Endothelial cell of umbilical vein (primary cell): ENCODE data around the gene MGAT5. TPM values are rescaled to one million over a fixed set of nuclear protein-coding genes. Genes with fewer than 3 reads are reported as not detected.

ENCODE experiments used
- BruUV-seq: library from RNA; stranded (reverse); fragments of 400-500 nt; replicated peaks from 2 replicates; lab custom pipeline; 2021; lab: Mats Ljungman, UMichigan
- CTCF ChIA-PET: fragments of 300-600, 350-600 bp; sonication (Branson Sonifier 250); formaldehyde crosslinking; loops from one replicate; lab custom pipeline; 2021; ENCODE audit warnings: antibody characterized with exemption, inconsistent platforms; lab: Charles Lee
- POLR2A ChIA-PET: fragments of 300-600, 350-600 bp; sonication (Branson Sonifier 250); formaldehyde crosslinking; loops from one replicate; lab custom pipeline; 2021; ENCODE audit warnings: antibody characterized with exemption, inconsistent platforms; lab: Charles Lee
- DNase-seq: peaks from one replicate; pipeline ENCODE4 v3.0.0-alpha.2; 2011; ENCODE audit warnings: low read depth, low spot score
- FAIRE-seq: peaks from 2 replicates; lab custom pipeline; 2011; peaks lifted over from hg19 to GRCh38; lab: Jason Lieb, UNC
- H2AFZ ChIP-seq: 2 replicates; pipeline ENCODE4 v1.6.0; 2012; ENCODE audit warnings: low read depth, low read length, control low read depth, inconsistent platforms
- H3K27ac ChIP-seq: 2 replicates; pipeline ENCODE4 v1.5.1; 2011; ENCODE audit warnings: low read depth, mild to moderate bottlenecking, control low read depth, low read length, moderate library complexity; ENCODE audit not compliant: insufficient read depth
- H3K27me3 ChIP-seq, 2 experiments: 2 replicates each; pipeline versions ENCODE4 v1.6.0 to v1.6.1; 2011; ENCODE audit warnings: low read length in 2 of 2, mixed read lengths in 1 of 2; ENCODE audit not compliant: control insufficient read depth in 2 of 2, insufficient read depth in 2 of 2
- H3K36me3 ChIP-seq, 2 experiments: 2 replicates in 1 of 2; 3 replicates in 1 of 2; pipeline ENCODE4 v1.5.1; 2011; ENCODE audit warnings: low read length in 2 of 2, mild to moderate bottlenecking in 1 of 2, moderate library complexity in 1 of 2; ENCODE audit not compliant: control insufficient read depth in 2 of 2, insufficient read depth in 2 of 2; ENCODE audit errors: extremely low read depth in 1 of 2
- H3K4me1 ChIP-seq: 3 replicates; pipeline ENCODE4 v1.5.1; 2011; ENCODE audit warnings: mild to moderate bottlenecking, low read length; ENCODE audit not compliant: control insufficient read depth, insufficient read depth; ENCODE audit errors: extremely low read depth
- H3K4me2 ChIP-seq: 2 replicates; pipeline ENCODE4 v1.6.1; 2011; ENCODE audit warnings: low read length, control low read depth, mixed read lengths; ENCODE audit not compliant: insufficient read depth
- H3K4me3 ChIP-seq, 3 experiments: fragments of 200-600 bp in 1 of 3; sonication (generic), shearing (Covaris generic) in 1 of 3; replicated peaks in 1 of 3; 2 replicates each; pipeline ENCODE4 v1.5.1; 2011 to 2016; ENCODE audit warnings: control low read depth in 3 of 3, low read length in 3 of 3, mild to moderate bottlenecking in 2 of 3, inconsistent platforms in 1 of 3, low read depth in 1 of 3, moderate library complexity in 1 of 3; ENCODE audit not compliant: insufficient read depth in 1 of 3
- H3K79me2 ChIP-seq: 2 replicates; pipeline ENCODE4 v1.6.0; 2012; ENCODE audit warnings: low read length, inconsistent platforms; ENCODE audit not compliant: control insufficient read depth, insufficient read depth
- H3K9ac ChIP-seq: replicated peaks from 2 replicates; pipeline ENCODE3; 2011; ENCODE audit warnings: low read length, control low read depth; ENCODE audit not compliant: insufficient read depth; ENCODE audit errors: extremely low read depth
- H3K9me1 ChIP-seq: replicated peaks from 3 replicates; pipeline ENCODE4 v1.6.0; 2011; ENCODE audit warnings: mild to moderate bottlenecking, low read length; ENCODE audit not compliant: control insufficient read depth, insufficient read depth; ENCODE audit errors: extremely low read depth
- H3K9me3 ChIP-seq: replicated peaks from 2 replicates; pipeline ENCODE4 v1.5.1; 2012; ENCODE audit warnings: low read length, inconsistent platforms; ENCODE audit not compliant: control insufficient read depth, insufficient read depth
- H4K20me1 ChIP-seq: replicated peaks from 2 replicates; pipeline ENCODE3; 2011; ENCODE audit warnings: mild to moderate bottlenecking, low read length; ENCODE audit not compliant: control insufficient read depth, insufficient read depth; ENCODE audit errors: extremely low read depth
- CTCF ChIP-seq, 2 donors: IDR thresholded peaks; 1 replicate in 1 of 2; 2 replicates in 1 of 2; pipeline ENCODE4 v1.5.1; 2011; ENCODE audit warnings: low read length in 2 of 2, mild to moderate bottlenecking in 2 of 2, moderate library complexity in 2 of 2, control low read depth in 1 of 2, inconsistent platforms in 1 of 2, low read depth in 1 of 2; ENCODE audit not compliant: insufficient read depth in 1 of 2; ENCODE audit errors: extremely low read depth in 1 of 2
- EZH2 ChIP-seq: IDR thresholded peaks from 2 replicates; pipeline ENCODE4 v1.6.1; 2012; ENCODE audit warnings: borderline replicate concordance, low read depth, mild to moderate bottlenecking, moderate library complexity, low read length, inconsistent platforms; ENCODE audit not compliant: severe bottlenecking
- FOS ChIP-seq: IDR thresholded peaks from 2 replicates; pipeline ENCODE4 v1.6.1; 2011; ENCODE audit warnings: mild to moderate bottlenecking, low read length, moderate library complexity, borderline replicate concordance; ENCODE audit not compliant: insufficient read depth
- GATA2 ChIP-seq: IDR thresholded peaks from 2 replicates; pipeline ENCODE4 v1.7.0; 2011; ENCODE audit warnings: low read depth, mild to moderate bottlenecking, moderate library complexity, mixed read lengths, low read length; ENCODE audit not compliant: insufficient read length, insufficient read depth
- JUN ChIP-seq: IDR thresholded peaks from 2 replicates; pipeline ENCODE4 v1.6.1; 2011; ENCODE audit warnings: borderline replicate concordance, low read depth; ENCODE audit not compliant: insufficient read length, insufficient read depth
- MAX ChIP-seq: IDR thresholded peaks from 2 replicates; pipeline ENCODE4 v1.6.1; 2011; ENCODE audit not compliant: insufficient read depth, insufficient read length
- MYC ChIP-seq: IDR thresholded peaks from one replicate; pipeline ENCODE4 v1.6.1; 2011; ENCODE audit warnings: mild to moderate bottlenecking, low read depth, low read length
- POLR2A ChIP-seq: IDR thresholded peaks from 2 replicates; pipeline ENCODE4 v1.6.1; 2012; ENCODE audit warnings: low read depth, mild to moderate bottlenecking, control low read depth, low read length
- POLR2AphosphoS5 ChIP-seq: IDR thresholded peaks from 2 replicates; pipeline ENCODE4 v1.6.1; 2012; ENCODE audit warnings: low read depth, mild to moderate bottlenecking, control low read depth, low read length, moderate library complexity; ENCODE audit not compliant: insufficient read depth
- dilution Hi-C: fragments of 300-500 bp; cut with MboI; formaldehyde crosslinking; loops from one replicate; pipeline ENCODE4 v1.15.0; 2019; ENCODE audit warnings: low sequenced_read_pairs; ENCODE audit not compliant: extremely low pct_ligation_motif_present
- intact Hi-C: fragments of 100-400 bp; cut with micrococcal nuclease; formaldehyde crosslinking; loops from one replicate; pipeline ENCODE4 v1.10.0; 2022
- polyA plus RNA-seq, 4 experiments: library from polyadenylated mRNA; depleted of rRNA in 3 of 4; stranded (reverse) in 3 of 4; unstranded in 1 of 4; fragments of >200 nt; gene quantifications; 2 replicates each; pipeline versions ENCODE4 v1.2.1 to v1.2.3, GENCODE V29; 2011 to 2012; ENCODE audit warnings: missing spikeins in 1 of 4
- total RNA-seq: library from RNA; stranded (reverse); gene quantifications from 2 replicates; pipeline ENCODE4 v1.2.3, GENCODE V29; 2021

The MGAT5 gene
- total and polyA plus RNA-seq, 2 donors (not counting 3 experiments of a cell fraction or from before 2014, with no cell fraction given) = 17.7 to 84.1 TPM

GRCh38 chr2:134272806-134273205, 18.9 kb downstream of the MGAT5 start:
- FAIRE-seq (no peak), DNase-seq (no peak)
- CTCF ChIA-PET = interaction anchor here (1.5 to 2.1 kb wide), 3 partner anchors 10 to 178 kb away, joined by 5 to 7 read pairs (median 6); no protein-coding TSS in a partner anchor
- TF ChIP-seq MAX = no peak
- TF ChIP-seq GATA2 = no peak
- TF ChIP-seq EZH2 = no peak
- Histone ChIP-seq H3K4me3 (no peak overlapping the region), H3K79me2 (no peaks in the 10 kb centered on the region), H2AFZ (no peak overlapping the region), H3K9me1 (no peaks in the 10 kb centered on the region), H4K20me1 (no peaks in the 10 kb centered on the region), H3K27ac (no peak overlapping the region), H3K27me3 (no peaks in the 10 kb centered on the region), H3K4me1 (peaks cover 5% of the 10 kb centered on the region), H3K4me2 (no peak overlapping the region), H3K9me3 (no peaks in the 10 kb centered on the region), H3K36me3 (no peaks in the 10 kb centered on the region), H3K9ac (no peak overlapping the region)
- intact Hi-C loops = no loop called here
- dilution Hi-C loops = no loop called here
- POLR2A ChIA-PET = interaction anchor here (0.6 to 1.3 kb wide), 2 partner anchors 11 to 1660 kb away, joined by 3 to 4 read pairs; no protein-coding TSS in a partner anchor
- BruUV-seq = no TSS peak

GRCh38 chr2:134273256-134273983, 19.5 kb downstream of the MGAT5 start:
- Histone ChIP-seq H3K36me3 (no peaks in the 10 kb centered on the region), H3K9ac (no peak overlapping the region), H3K4me1 (peaks cover 5% of the 10 kb centered on the region), H3K27me3 (no peaks in the 10 kb centered on the region), H4K20me1 (no peaks in the 10 kb centered on the region), H3K9me1 (no peaks in the 10 kb centered on the region), H3K4me3 (no peak overlapping the region), H3K79me2 (no peaks in the 10 kb centered on the region), H3K4me2 (no peak overlapping the region), H2AFZ (no peak overlapping the region), H3K9me3 (no peaks in the 10 kb centered on the region), H3K27ac (no peak overlapping the region)
- dilution Hi-C loops (no loop called here), intact Hi-C loops (no loop called here)
- CTCF ChIA-PET = interaction anchor here (1.0 to 2.1 kb wide), 5 partner anchors 10 to 178 kb away, joined by 3 to 7 read pairs (median 5); no protein-coding TSS in a partner anchor
- no peak for DNase-seq
- POLR2A ChIA-PET = interaction anchor here (0.6 to 1.3 kb wide), 2 partner anchors 12 to 1659 kb away, joined by 3 to 4 read pairs; no protein-coding TSS in a partner anchor
- FAIRE-seq = no peak
- TF ChIP-seq JUN (no peak), POLR2AphosphoS5 (no peak), CTCF (IDR thresholded peaks at IDR 0.05; ENCODE audit: extremely low read depth in 1 of 2, insufficient read depth in 1 of 2, low read depth in 1 of 2, low read length in 2 of 2) (no peak), POLR2A (no peak), FOS (no peak), MYC (no peak), EZH2 (no peak), GATA2 (no peak), MAX (no peak)
- no TSS peak for BruUV-seq
